BLaER1 treated with 17β-estradiol and CSF1 and Interleukin-3, amounts not matched to agents 10 nM and 100 nM (cell line): ENCODE results near the gene CMTM7.
"Not testable (repeated sequence)": the region's sequence is repeated elsewhere in the genome, so short reads cannot be mapped to it uniquely, and the experiment has no call there.

Experiments
- H3K27ac ChIP-seq, 11 experiments: shearing (Covaris generic); formaldehyde crosslinking; 2 replicates each; pipeline ENCODE4 v1.8.1; 2022
- H3K27me3 ChIP-seq, 11 experiments: shearing (Covaris generic); formaldehyde crosslinking; 2 replicates each; pipeline ENCODE4 v1.8.1; 2022
- H3K36me3 ChIP-seq, 11 experiments: shearing (Covaris generic); formaldehyde crosslinking; 2 replicates each; pipeline ENCODE4 v1.8.1; 2022
- H3K4me1 ChIP-seq, 10 experiments: shearing (Covaris generic); formaldehyde crosslinking; 2 replicates each; pipeline ENCODE4 v1.8.1; 2022
- H3K4me2 ChIP-seq, 11 experiments: shearing (Covaris generic); formaldehyde crosslinking; 2 replicates each; pipeline ENCODE4 v1.8.1; 2022
- H3K4me3 ChIP-seq, 10 experiments: shearing (Covaris generic); formaldehyde crosslinking; 2 replicates each; pipeline ENCODE4 v1.8.1; 2022
- H3K9ac ChIP-seq, 11 experiments: shearing (Covaris generic); formaldehyde crosslinking; 2 replicates each; pipeline ENCODE4 v1.8.1; 2022
- H3K9me3 ChIP-seq, 11 experiments: shearing (Covaris generic); formaldehyde crosslinking; replicated peaks in 1 of 11; 2 replicates each; pipeline ENCODE4 v1.8.1; 2022
- H4K20me1 ChIP-seq, 11 experiments: shearing (Covaris generic); formaldehyde crosslinking; 2 replicates each; pipeline ENCODE4 v1.8.1; 2022
- Cebpa-rat ChIP-seq, 11 experiments: shearing (Covaris generic); IDR thresholded peaks; 2 replicates each; pipeline ENCODE4 v1.8.1; 2022

The CMTM7 gene

GRCh38 chr3:32432045-32432710 lies 40.5 kb downstream of the CMTM7 start:
- peak overlapping the region in 8 of 11 experiments; percentile 2 to 55 (median 16); a peak in 10 of 22 replicates for H3K9ac ChIP-seq
- no peak for TF ChIP-seq Cebpa-rat (IDR thresholded peaks at IDR 0.05)
- H4K20me1 ChIP-seq = peaks cover 13 to 81% (median 50%) of the 10 kb centered on the region in 11 experiments; a peak in 20 of 22 replicates
- peaks cover 0 to 15% (median 7%) of the 10 kb centered on the region in 11 experiments; a peak in 9 of 22 replicates for H3K36me3 ChIP-seq
- H3K9me3 ChIP-seq = no peaks in the 10 kb centered on the region; a peak in 1 of 22 replicates
- no peaks in the 10 kb centered on the region for H3K27me3 ChIP-seq
- peak overlapping the region; percentile 7 to 69 (median 60); a peak in 20 of 22 replicates for H3K27ac ChIP-seq
- H3K4me1 ChIP-seq = peaks cover 71 to 92% (median 82%) of the 10 kb centered on the region in 10 experiments
- H3K4me2 ChIP-seq = peak overlapping the region; percentile 57 to 90 (median 77)
- H3K4me3 ChIP-seq = peak overlapping the region in 2 of 10 experiments; percentile 12; a peak in 3 of 20 replicates

GRCh38 chr3:32432711-32433530 lies 41.3 kb downstream of the CMTM7 start:
- Histone ChIP-seq H4K20me1 (peaks cover 12 to 81% (median 47%) of the 10 kb centered on the region in 11 experiments; a peak in 20 of 22 replicates), H3K4me3 (peak overlapping the region in 2 of 10 experiments; percentile 12; a peak in 3 of 20 replicates), H3K4me2 (peak overlapping the region; percentile 57 to 90 (median 77)), H3K4me1 (peaks cover 69 to 85% (median 80%) of the 10 kb centered on the region in 10 experiments), H3K9me3 (no peaks in the 10 kb centered on the region; a peak in 1 of 22 replicates), H3K9ac (peak overlapping the region in 8 of 11 experiments; percentile 7 to 55 (median 18); a peak in 11 of 22 replicates), H3K27ac (peak overlapping the region; percentile 7 to 69 (median 60)), H3K36me3 (peaks cover 0 to 17% (median 8%) of the 10 kb centered on the region in 11 experiments; a peak in 9 of 22 replicates), H3K27me3 (no peaks in the 10 kb centered on the region)
- peak in 9 of 11 experiments; percentile 19 to 80 (median 59); a peak in 12 of 22 replicates for TF ChIP-seq Cebpa-rat (IDR thresholded peaks at IDR 0.05)

DNA sequence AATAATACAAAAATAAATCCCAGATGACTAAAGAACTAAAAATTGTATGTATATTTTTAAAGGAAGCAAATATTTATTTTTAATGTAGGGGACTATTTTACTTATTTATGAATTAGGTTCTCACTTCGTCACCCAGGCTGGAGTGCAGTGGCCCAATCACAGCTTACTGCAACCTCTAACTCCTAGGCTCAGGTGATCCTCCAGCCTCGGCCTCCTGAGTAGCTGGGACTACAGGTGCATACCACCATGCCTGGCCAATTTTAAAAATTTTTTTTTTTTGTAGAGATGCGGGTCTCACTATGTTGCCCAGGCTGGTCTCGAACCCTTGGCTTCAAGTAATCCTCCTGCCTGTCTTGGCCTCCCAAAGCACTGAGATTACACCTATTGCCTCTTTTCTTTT lies 42.6 kb downstream of the CMTM7 start:
- peaks cover 0 to 21% (median 8%) of the 10 kb centered on the region in 11 experiments; a peak in 8 of 22 replicates for H3K36me3 ChIP-seq
- H3K27me3 ChIP-seq = no peaks in the 10 kb centered on the region
- no peaks in the 10 kb centered on the region; a peak in 1 of 22 replicates for H3K9me3 ChIP-seq
- H3K9ac ChIP-seq = no peak overlapping the region
- 0 out of 22 replicates have a peak overlapping the region, but pooled peaks of 1 of the 11 experiments have one; percentile 76 for H3K4me2 ChIP-seq
- H3K27ac ChIP-seq = peak overlapping the region in 1 of 11 experiments; percentile 68; a peak in 1 of 22 replicates
- TF ChIP-seq Cebpa-rat (IDR thresholded peaks at IDR 0.05) = no peak
- peaks cover 60 to 85% (median 75%) of the 10 kb centered on the region in 10 experiments for H3K4me1 ChIP-seq
- no peak overlapping the region for H3K4me3 ChIP-seq
- peaks cover 4 to 76% (median 38%) of the 10 kb centered on the region in 11 experiments; a peak in 20 of 22 replicates for H4K20me1 ChIP-seq

GRCh38 chr3:32435911-32436815 lies 44.5 kb downstream of the CMTM7 start:
- TF ChIP-seq Cebpa-rat (IDR thresholded peaks at IDR 0.05) = no peak
- peak overlapping the region; percentile 3 to 77 (median 69); a peak in 21 of 22 replicates for H3K4me2 ChIP-seq
- H3K9ac ChIP-seq = peak overlapping the region in 3 of 11 experiments; percentile 30 to 40 (median 33); a peak in 2 of 22 replicates
- peak overlapping the region in 8 of 11 experiments; percentile 3 to 67 (median 38); a peak in 13 of 22 replicates for H3K27ac ChIP-seq
- peaks cover 66 to 90% (median 79%) of the 10 kb centered on the region in 10 experiments for H3K4me1 ChIP-seq
- H3K4me3 ChIP-seq = no peak overlapping the region
- H3K36me3 ChIP-seq = peaks cover 0 to 24% (median 12%) of the 10 kb centered on the region in 11 experiments; a peak in 14 of 22 replicates
- peaks cover 0 to 81% (median 45%) of the 10 kb centered on the region in 11 experiments; a peak in 19 of 22 replicates for H4K20me1 ChIP-seq
- no peaks in the 10 kb centered on the region; a peak in 1 of 22 replicates for H3K9me3 ChIP-seq
- H3K27me3 ChIP-seq = no peaks in the 10 kb centered on the region

GRCh38 chr3:32436816-32437189 lies 45.1 kb downstream of the CMTM7 start:
- Histone ChIP-seq H3K9me3 (peaks cover 0 to 1% (median 0%) of the 10 kb centered on the region in 11 experiments; a peak in 2 of 22 replicates), H4K20me1 (peaks cover 0 to 85% (median 44%) of the 10 kb centered on the region in 11 experiments; a peak in 19 of 22 replicates), H3K36me3 (peaks cover 4 to 26% (median 15%) of the 10 kb centered on the region in 11 experiments; a peak in 20 of 22 replicates), H3K27me3 (no peaks in the 10 kb centered on the region), H3K4me2 (peak overlapping the region; percentile 3 to 77 (median 69); a peak in 21 of 22 replicates), H3K4me1 (peaks cover 60 to 90% (median 79%) of the 10 kb centered on the region in 10 experiments), H3K9ac (peak overlapping the region in 3 of 11 experiments; percentile 30 to 40 (median 33); a peak in 2 of 22 replicates), H3K27ac (peak overlapping the region in 8 of 11 experiments; percentile 10 to 67 (median 38); a peak in 12 of 22 replicates), H3K4me3 (no peak overlapping the region)
- TF ChIP-seq Cebpa-rat (IDR thresholded peaks at IDR 0.05) = no peak

- Histone ChIP-seq H3K36me3 (peaks cover 12 to 32% (median 23%) of the 10 kb centered on the region in 11 experiments; a peak in 21 of 22 replicates), H3K27ac (peak overlapping the region in 3 of 11 experiments; percentile 23 to 66 (median 41); a peak in 2 of 22 replicates), H3K4me3 (no peak overlapping the region), H3K4me1 (peaks cover 57 to 83% (median 71%) of the 10 kb centered on the region in 10 experiments), H3K4me2 (peak overlapping the region in 1 of 11 experiments; percentile 30; a peak in 1 of 22 replicates), H3K9me3 (peaks cover 0 to 4% (median 0%) of the 10 kb centered on the region in 11 experiments; a peak in 2 of 22 replicates), H3K27me3 (no peaks in the 10 kb centered on the region), H3K9ac (no peak overlapping the region), H4K20me1 (peaks cover 0 to 83% (median 45%) of the 10 kb centered on the region in 11 experiments; a peak in 19 of 22 replicates)
- no peak for TF ChIP-seq Cebpa-rat (IDR thresholded peaks at IDR 0.05)
These were observed 46.2 kb downstream of the CMTM7 start for GRCh38 chr3:32437896-32438295.

- TF ChIP-seq Cebpa-rat (IDR thresholded peaks at IDR 0.05) = no peak
- no peak overlapping the region for H3K9ac ChIP-seq
- no peak overlapping the region for H3K27ac ChIP-seq
- H3K9me3 ChIP-seq = peaks cover 0 to 4% (median 0%) of the 10 kb centered on the region in 11 experiments; a peak in 2 of 22 replicates
- H4K20me1 ChIP-seq = peaks cover 0 to 86% (median 45%) of the 10 kb centered on the region in 11 experiments; a peak in 19 of 22 replicates
- H3K4me3 ChIP-seq = no peak overlapping the region
- H3K27me3 ChIP-seq = no peaks in the 10 kb centered on the region
- peak overlapping the region in 2 of 11 experiments; percentile 0 to 30; a peak in 3 of 22 replicates for H3K4me2 ChIP-seq
- H3K36me3 ChIP-seq = peaks cover 18 to 41% (median 30%) of the 10 kb centered on the region in 11 experiments; a peak in 21 of 22 replicates
- H3K4me1 ChIP-seq = peaks cover 57 to 83% (median 70%) of the 10 kb centered on the region in 10 experiments
These were observed 47.1 kb downstream of the CMTM7 start for GRCh38 chr3:32438596-32439344.

DNA sequence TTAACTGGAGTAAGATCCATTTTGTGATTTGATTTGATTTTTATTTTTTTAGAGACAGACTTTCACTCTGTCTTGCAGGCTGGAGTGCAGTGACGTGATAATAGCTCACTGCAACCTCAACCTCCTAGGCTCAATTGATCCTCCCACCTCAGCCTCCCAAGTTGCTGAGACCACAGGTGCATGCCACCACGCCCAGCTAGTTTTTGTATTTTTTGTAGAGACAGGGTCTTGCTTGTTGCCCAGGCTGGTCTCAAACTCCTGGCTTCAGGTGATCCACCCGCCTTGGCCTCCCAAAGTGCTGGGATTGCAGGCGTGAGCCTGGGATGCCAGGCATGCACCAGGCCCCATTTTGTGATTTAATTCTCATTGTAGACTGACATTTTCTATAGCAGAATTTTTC lies 47.8 kb downstream of the CMTM7 start:
- Histone ChIP-seq H3K36me3 (peaks cover 21 to 47% (median 35%) of the 10 kb centered on the region in 11 experiments; a peak in 21 of 22 replicates), H3K4me1 (peaks cover 51 to 83% (median 68%) of the 10 kb centered on the region in 10 experiments), H3K4me2 (peak overlapping the region in 3 of 11 experiments; percentile 2 to 39 (median 25); a peak in 2 of 22 replicates), H4K20me1 (peaks cover 0 to 92% (median 45%) of the 10 kb centered on the region in 11 experiments; a peak in 19 of 22 replicates)
- H3K9me3 ChIP-seq, H3K9ac ChIP-seq, H3K4me3 ChIP-seq, H3K27me3 ChIP-seq, H3K27ac ChIP-seq: not testable (repeated sequence)
